HL-60/S4 treated with phorbol 12-myristate 13-acetate at 8.2 ng/mL for 4 days and 3 days (cell line): ENCODE data around the gene EVA1C.
"Not testable (repeated sequence)": the region's sequence is repeated elsewhere in the genome, so short reads cannot be mapped to it uniquely, and the experiment has no call there.

ENCODE experiments used
- in situ Hi-C: fragments of 300-500 bp; cut with MboI; formaldehyde crosslinking; loops from 2 replicates; pipeline ENCODE4 v1.15.0; 2022; ENCODE audit warnings: low sequenced_read_pairs

The EVA1C gene

GRCh38 chr21:32549886-32550285 is 137.4 kb downstream of the EVA1C start:
- in situ Hi-C loops, result no loop called here

- in situ Hi-C loops, result no loop called here
These were observed 142.5 kb downstream of the EVA1C start for GRCh38 chr21:32554832-32555638.

GRCh38 chr21:32558106-32558505 is 145.6 kb downstream of the EVA1C start:
- in situ Hi-C loops, result no loop called here

DNA sequence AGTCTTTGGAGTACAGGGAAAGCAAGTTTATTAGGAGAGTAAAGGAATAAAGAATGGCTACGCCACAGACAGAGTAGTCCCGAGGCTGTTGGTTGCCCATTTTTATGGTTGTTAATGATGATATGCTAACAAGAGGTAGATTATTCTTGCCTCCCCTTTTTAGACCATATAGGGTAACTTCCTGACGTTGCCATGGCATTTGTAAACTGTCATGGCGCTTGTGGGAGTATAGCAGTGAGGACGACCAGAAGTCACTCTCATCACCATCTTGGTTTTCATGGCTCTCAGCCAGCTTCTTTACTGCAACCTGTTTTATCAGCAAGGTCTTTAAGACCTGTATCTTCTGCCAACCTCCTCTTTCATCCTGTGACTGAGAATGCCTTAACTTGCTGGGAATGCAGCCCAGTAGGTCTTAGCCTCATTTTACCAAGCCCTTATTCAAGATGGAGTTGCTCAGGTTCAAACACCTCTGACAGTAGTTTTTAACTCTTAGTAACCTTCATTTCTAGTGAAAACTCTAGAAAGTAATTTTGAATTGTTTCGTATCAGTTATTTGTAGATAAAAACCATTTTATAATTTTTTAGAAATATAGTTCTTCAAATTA is 146.6 kb downstream of the EVA1C start:
- in situ Hi-C loops, result no loop called here

- in situ Hi-C loops, result no loop called here
These were observed 148.4 kb downstream of the EVA1C start for GRCh38 chr21:32560896-32561295.

DNA sequence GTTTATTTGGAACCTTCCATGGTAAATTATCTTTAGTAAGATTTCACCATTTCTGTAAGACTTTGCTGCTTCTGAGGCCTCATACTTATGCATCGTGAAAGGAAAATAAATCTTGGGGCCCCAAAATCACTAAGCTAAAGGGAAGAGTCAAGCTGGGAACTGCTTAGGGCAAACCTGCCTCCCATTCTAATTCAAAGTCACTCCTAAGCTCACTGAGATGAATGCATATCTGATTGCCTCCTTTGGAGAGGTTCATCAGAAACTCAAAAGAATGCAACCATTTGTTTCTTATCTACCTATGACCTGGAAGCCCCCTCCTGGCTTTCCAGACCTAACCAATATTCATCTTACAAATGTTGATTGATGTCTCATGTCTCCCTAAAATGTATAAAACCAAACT is 149.0 kb downstream of the EVA1C start:
- in situ Hi-C loops, result not testable (repeated sequence)

GRCh38 chr21:32562426-32562825 is 149.9 kb downstream of the EVA1C start:
- in situ Hi-C loops, result no loop called here

GRCh38 chr21:32562915-32563314 is 150.4 kb downstream of the EVA1C start:
- in situ Hi-C loops, result no loop called here
